NK-92 treated with Interleukin-12 subunit alpha and Interleukin-12 subunit beta, amount 100 ng/mL, for 24 hours (cell line): ENCODE data around the gene LGR5.

Source experiments
- DNase-seq: peaks from one replicate; lab custom pipeline; 2025; lab: John Stamatoyannopoulos, UW

The LGR5 gene

GRCh38 chr12:71439613-71440344 is at the start of gene LGR5:
LGR5 (plus strand) TSS chr12:71439798; CDS start chr12:71440081, 283 bp downstream.
- DNase-seq: no peak

- DNase-seq: no peak
These were observed 47.0 kb upstream of the LGR5 start for GRCh38 chr12:71392521-71393145.

GRCh38 chr12:71393625-71394024 is 46.0 kb upstream of the LGR5 start:
- DNase-seq: no peak

GRCh38 chr12:71397433-71397954 is 42.1 kb upstream of the LGR5 start:
- no peak for DNase-seq

- DNase-seq: no peak
These were observed 40.4 kb upstream of the LGR5 start for GRCh38 chr12:71399197-71399596.

- DNase-seq: no peak
These were observed 39.1 kb upstream of the LGR5 start for GRCh38 chr12:71400481-71400880.

GRCh38 chr12:71405884-71406283 is 33.7 kb upstream of the LGR5 start:
- no peak for DNase-seq

- no peak for DNase-seq
These were observed 31.9 kb upstream of the LGR5 start for GRCh38 chr12:71407732-71408131.

GRCh38 chr12:71410844-71411243 is 28.8 kb upstream of the LGR5 start:
- no peak for DNase-seq

GRCh38 chr12:71411635-71412034 is 28.0 kb upstream of the LGR5 start:
- no peak for DNase-seq

- no peak for DNase-seq
These were observed 24.0 kb upstream of the LGR5 start for GRCh38 chr12:71415336-71416231.

- no peak for DNase-seq
These were observed 22.4 kb upstream of the LGR5 start for GRCh38 chr12:71417181-71417580.

- no peak for DNase-seq
These were observed 18.7 kb upstream of the LGR5 start for GRCh38 chr12:71420775-71421406.

- DNase-seq: no peak
These were observed 13.9 kb upstream of the LGR5 start for GRCh38 chr12:71425568-71426299.

- DNase-seq: no peak
These were observed 13.1 kb upstream of the LGR5 start for GRCh38 chr12:71426300-71427047.

- DNase-seq: no peak
These were observed 8.8 kb upstream of the LGR5 start for GRCh38 chr12:71430756-71431155.

GRCh38 chr12:71431991-71432390 is 7.6 kb upstream of the LGR5 start:
- DNase-seq: no peak

GRCh38 chr12:71432936-71433335 is 6.7 kb upstream of the LGR5 start:
- DNase-seq: no peak

- DNase-seq: no peak
These were observed 2.9 kb upstream of the LGR5 start for GRCh38 chr12:71436696-71437095.

- no peak for DNase-seq
These were observed 782 bp upstream of the LGR5 start for GRCh38 chr12:71438670-71439361.
